ENCODE measurements around the gene CPB2.

- TF ChIP-seq POLR2A (IDR thresholded peaks at IDR 0.05) = no peak
- no peak for TF ChIP-seq CTCF (IDR thresholded peaks at IDR 0.05 in 8 of 11, conservative IDR thresholded peaks at IDR 0.05 in 3 of 11)
These were observed 73.1 kb downstream of the CPB2 start for GRCh38 chr13:46031581-46032263.
